ENCODE measurements around the gene NEDD9. TPM values are rescaled to one million over a fixed set of nuclear protein-coding genes. Genes with fewer than 3 reads are reported as not detected.

Gene NEDD9
- total and polyA plus RNA-seq, 2 donors (not counting 1 experiment from before 2014, with no cell fraction given): 38.9 to 46.2 TPM

- Mint-ChIP-seq H3K9me3 (ENCODE audit: insufficient read depth) (no peaks in the 10 kb centered on the region), H3K4me1 (peaks cover 50% of the 10 kb centered on the region), H3K27ac (no peak overlapping the region), H3K4me3 (no peak overlapping the region), H3K27me3 (no peaks in the 10 kb centered on the region)
- no peak for DNase-seq
- H3K9ac ChIP-seq (ENCODE audit: low read length): no peak overlapping the region
- H3K4me3 ChIP-seq (ENCODE audit: control extremely low read depth in 1 of 5, extremely low read depth in 1 of 5, insufficient read depth in 1 of 5, low read depth in 2 of 5, low read length in 4 of 5): no peak overlapping the region
- peaks cover 25% of the 10 kb centered on the region in 2 experiments for H3K36me3 ChIP-seq (replicated peaks in 1 of 2; ENCODE audit: control extremely low read depth in 1 of 2, control insufficient read depth in 1 of 2, extremely low read depth in 1 of 2, insufficient read depth in 2 of 2, low read length in 1 of 2)
- no peak overlapping the region for H3K27ac ChIP-seq (ENCODE audit: low read length in 2 of 2)
- no peak for ATAC-seq (ENCODE audit: low read depth)
- no peak overlapping the region for H3K4me2 ChIP-seq (replicated peaks; ENCODE audit: low read depth, low read length, poor library complexity, severe bottlenecking)
- peaks cover 66% of the 10 kb centered on the region for H3K79me2 ChIP-seq (ENCODE audit: control insufficient read depth, insufficient read depth, low read length)
- TF ChIP-seq EZH2 (IDR thresholded peaks at IDR 0.05; ENCODE audit: borderline replicate concordance, insufficient read depth, low read depth, low read length, poor library complexity, severe bottlenecking) (no peak), CTCF (IDR thresholded peaks at IDR 0.05) (no peak)
- no peak overlapping the region for H2AFZ ChIP-seq (ENCODE audit: insufficient read depth, low read depth, low read length, poor library complexity, severe bottlenecking)
- H3K27me3 ChIP-seq (replicated peaks in 1 of 4; ENCODE audit: control extremely low read depth in 1 of 4, control insufficient read depth in 3 of 4, insufficient read depth in 4 of 4, low read length in 3 of 4): no peaks in the 10 kb centered on the region
- peaks cover 30 to 33% of the 10 kb centered on the region in 2 donors for H3K4me1 ChIP-seq (ENCODE audit: control insufficient read depth in 2 of 2, insufficient read depth in 2 of 2, low read length in 2 of 2)
- POLR2A ChIA-PET: no interaction called here
- WGBS (ENCODE audit: insufficient coverage): 98% methylated on average over 17 of the region's 19 CpGs
- CTCF ChIA-PET: no interaction called here
- peaks cover 4% of the 10 kb centered on the region for H4K20me1 ChIP-seq (ENCODE audit: control insufficient read depth, insufficient read depth, low read length, poor library complexity, severe bottlenecking)
- intact Hi-C loops (cut with micrococcal nuclease): no loop called here
- no peaks in the 10 kb centered on the region for H3K9me3 ChIP-seq (ENCODE audit: control extremely low read depth in 1 of 3, control insufficient read depth in 2 of 3, insufficient read depth in 1 of 3, low read length in 2 of 3)
Observed at GRCh38 chr6:11273406-11274065, 41.1 kb upstream of the NEDD9 start.

- intact Hi-C loops (cut with micrococcal nuclease): no loop called here
- no peaks in the 10 kb centered on the region for H3K9me3 ChIP-seq (ENCODE audit: control extremely low read depth in 1 of 3, control insufficient read depth in 2 of 3, insufficient read depth in 1 of 3, low read length in 2 of 3)
- peaks cover 23 to 28% of the 10 kb centered on the region in 2 donors for H3K4me1 ChIP-seq (ENCODE audit: control insufficient read depth in 2 of 2, insufficient read depth in 2 of 2, low read length in 2 of 2)
- ChIA-PET CTCF (no interaction called here), POLR2A (no interaction called here)
- H3K27me3 ChIP-seq (replicated peaks in 1 of 4; ENCODE audit: control extremely low read depth in 1 of 4, control insufficient read depth in 3 of 4, insufficient read depth in 4 of 4, low read length in 3 of 4): no peaks in the 10 kb centered on the region
- H4K20me1 ChIP-seq (ENCODE audit: control insufficient read depth, insufficient read depth, low read length, poor library complexity, severe bottlenecking): peaks cover 4% of the 10 kb centered on the region
- H3K4me2 ChIP-seq (replicated peaks; ENCODE audit: low read depth, low read length, poor library complexity, severe bottlenecking): no peak overlapping the region
- H3K9ac ChIP-seq (ENCODE audit: low read length): no peak overlapping the region
- H3K9me3 Mint-ChIP-seq (ENCODE audit: insufficient read depth): no peaks in the 10 kb centered on the region
- peaks cover 22 to 25% of the 10 kb centered on the region in 2 experiments for H3K36me3 ChIP-seq (replicated peaks in 1 of 2; ENCODE audit: control extremely low read depth in 1 of 2, control insufficient read depth in 1 of 2, extremely low read depth in 1 of 2, insufficient read depth in 2 of 2, low read length in 1 of 2)
- no peak overlapping the region for H2AFZ ChIP-seq (ENCODE audit: insufficient read depth, low read depth, low read length, poor library complexity, severe bottlenecking)
- H3K4me1 Mint-ChIP-seq: peaks cover 42% of the 10 kb centered on the region
- no peak overlapping the region for H3K27ac Mint-ChIP-seq
- WGBS (ENCODE audit: insufficient coverage): 100% methylated on average over 3 of the region's 11 CpGs
- TF ChIP-seq EZH2 (IDR thresholded peaks at IDR 0.05; ENCODE audit: borderline replicate concordance, insufficient read depth, low read depth, low read length, poor library complexity, severe bottlenecking): no peak
- TF ChIP-seq CTCF (IDR thresholded peaks at IDR 0.05): no peak
- H3K79me2 ChIP-seq (ENCODE audit: control insufficient read depth, insufficient read depth, low read length): peaks cover 71% of the 10 kb centered on the region
- H3K4me3 Mint-ChIP-seq: no peak overlapping the region
- ATAC-seq (ENCODE audit: low read depth) (no peak), DNase-seq (no peak)
- H3K4me3 ChIP-seq (ENCODE audit: control extremely low read depth in 1 of 5, extremely low read depth in 1 of 5, insufficient read depth in 1 of 5, low read depth in 2 of 5, low read length in 4 of 5): no peak overlapping the region
- no peak overlapping the region for H3K27ac ChIP-seq (ENCODE audit: low read length in 2 of 2)
- H3K27me3 Mint-ChIP-seq: no peaks in the 10 kb centered on the region
Observed at GRCh38 chr6:11272491-11273192, 40.2 kb upstream of the NEDD9 start.

Measured in B cell (primary cell).